ENCODE results near the gene TOMM6. TPM values are rescaled to one million over a fixed set of nuclear protein-coding genes. Genes with fewer than 3 reads are reported as not detected.

The TOMM6 gene
- total RNA-seq, 2 donors from 2014 or later, result 207 to 212 TPM

- TF ChIP-seq CTCF (conservative IDR thresholded peaks at IDR 0.05), result no peak
- no peak overlapping the region for H3K27ac Mint-ChIP-seq
- no peak overlapping the region for H3K4me3 Mint-ChIP-seq
- Histone ChIP-seq H3K36me3 (ENCODE audit: control insufficient read depth, insufficient read depth, low read length) (no peaks in the 10 kb centered on the region), H3K4me1 (ENCODE audit: control insufficient read depth, insufficient read depth, low read length) (no peaks in the 10 kb centered on the region), H3K4me3 (ENCODE audit: low read length) (no peak overlapping the region), H3K9ac (ENCODE audit: extremely low read depth, low read length, poor library complexity, severe bottlenecking) (no peak overlapping the region), H3K27me3 (ENCODE audit: control insufficient read depth, insufficient read depth, low read length, poor library complexity, severe bottlenecking) (no peaks in the 10 kb centered on the region), H3K27ac (ENCODE audit: low read depth, low read length) (no peak overlapping the region), H3K9me3 (ENCODE audit: control insufficient read depth, low read length) (no peaks in the 10 kb centered on the region)
- H3K4me1 Mint-ChIP-seq, result peaks cover 5% of the 10 kb centered on the region
- 74 to 91% methylated on average over 3 to 4 of the region's 4 CpGs for WGBS, 2 experiments (ENCODE audit: insufficient coverage in 1 of 2, insufficient read length in 1 of 2)
- H3K36me3 Mint-ChIP-seq (ENCODE audit: low read depth), result no peaks in the 10 kb centered on the region
- no peaks in the 10 kb centered on the region for H3K9me3 Mint-ChIP-seq
- DNase-seq, result no peak
- H3K27me3 Mint-ChIP-seq (ENCODE audit: insufficient read depth), result no peaks in the 10 kb centered on the region
These were observed 33.8 kb downstream of the TOMM6 start for GRCh38 chr6:41821266-41821665.

- H3K27ac ChIP-seq (ENCODE audit: low read depth, low read length), result no peak overlapping the region
- DNase-seq, result no peak
- no peaks in the 10 kb centered on the region for H3K9me3 Mint-ChIP-seq
- TF ChIP-seq CTCF (conservative IDR thresholded peaks at IDR 0.05), result no peak
- no peak overlapping the region for H3K4me3 ChIP-seq (ENCODE audit: low read length)
- H3K36me3 ChIP-seq (ENCODE audit: control insufficient read depth, insufficient read depth, low read length), result no peaks in the 10 kb centered on the region
- no peaks in the 10 kb centered on the region for H3K9me3 ChIP-seq (ENCODE audit: control insufficient read depth, low read length)
- H3K4me1 ChIP-seq (ENCODE audit: control insufficient read depth, insufficient read depth, low read length), result no peaks in the 10 kb centered on the region
- WGBS, 2 experiments (ENCODE audit: insufficient coverage in 1 of 2, insufficient read length in 1 of 2), result 91 to 100% methylated on average over 1 of the region's 1 CpG
- no peaks in the 10 kb centered on the region for H3K27me3 Mint-ChIP-seq (ENCODE audit: insufficient read depth)
- H3K36me3 Mint-ChIP-seq (ENCODE audit: low read depth), result no peaks in the 10 kb centered on the region
- no peaks in the 10 kb centered on the region for H3K27me3 ChIP-seq (ENCODE audit: control insufficient read depth, insufficient read depth, low read length, poor library complexity, severe bottlenecking)
- no peak overlapping the region for H3K27ac Mint-ChIP-seq
- no peak overlapping the region for H3K9ac ChIP-seq (ENCODE audit: extremely low read depth, low read length, poor library complexity, severe bottlenecking)
- no peak overlapping the region for H3K4me3 Mint-ChIP-seq
- H3K4me1 Mint-ChIP-seq, result peaks cover 5% of the 10 kb centered on the region
These were observed 34.5 kb downstream of the TOMM6 start for GRCh38 chr6:41822021-41822420.

- DNase-seq, result no peak
- Histone ChIP-seq H3K9ac (ENCODE audit: extremely low read depth, low read length, poor library complexity, severe bottlenecking) (no peak overlapping the region), H3K4me1 (ENCODE audit: control insufficient read depth, insufficient read depth, low read length) (no peaks in the 10 kb centered on the region), H3K27ac (ENCODE audit: low read depth, low read length) (no peak overlapping the region), H3K36me3 (ENCODE audit: control insufficient read depth, insufficient read depth, low read length) (no peaks in the 10 kb centered on the region), H3K4me3 (ENCODE audit: low read length) (no peak overlapping the region), H3K9me3 (ENCODE audit: control insufficient read depth, low read length) (no peaks in the 10 kb centered on the region), H3K27me3 (ENCODE audit: control insufficient read depth, insufficient read depth, low read length, poor library complexity, severe bottlenecking) (no peaks in the 10 kb centered on the region)
- no peaks in the 10 kb centered on the region for H3K27me3 Mint-ChIP-seq (ENCODE audit: insufficient read depth)
- H3K27ac Mint-ChIP-seq, result no peak overlapping the region
- H3K4me1 Mint-ChIP-seq, result peaks cover 4% of the 10 kb centered on the region
- no peak for TF ChIP-seq CTCF (conservative IDR thresholded peaks at IDR 0.05)
- 89 to 97% methylated on average over 1 of the region's 1 CpG for WGBS, 2 experiments (ENCODE audit: insufficient coverage in 1 of 2, insufficient read length in 1 of 2)
- no peaks in the 10 kb centered on the region for H3K9me3 Mint-ChIP-seq
- H3K36me3 Mint-ChIP-seq (ENCODE audit: low read depth), result no peaks in the 10 kb centered on the region
- no peak overlapping the region for H3K4me3 Mint-ChIP-seq
These were observed 35.7 kb downstream of the TOMM6 start for GRCh38 chr6:41823178-41823577.

Measured in endodermal cell (in vitro differentiated cells).